GM18498 (cell line): Measurements from ENCODE around the gene PTPN7.
"Not testable (repeated sequence)": the region's sequence is repeated elsewhere in the genome, so short reads cannot be mapped to it uniquely, and the experiment has no call there.

Experiments
- ATAC-seq: cut with Tn5 transposase; IDR thresholded peaks from one replicate; pipeline ENCODE4 v1.9.1; 2021; ENCODE audit warnings: mild to moderate bottlenecking, moderate library complexity; ENCODE audit not compliant: unreplicated experiment

Gene PTPN7

GRCh38 chr1:202160377-202160940 lies at the start of gene PTPN7:
TSS of gene PTPN7 (minus strand) at chr1:202160602. CDS start at chr1:202159402, 1,200 bp downstream.
- ATAC-seq = peak; percentile 46

DNA sequence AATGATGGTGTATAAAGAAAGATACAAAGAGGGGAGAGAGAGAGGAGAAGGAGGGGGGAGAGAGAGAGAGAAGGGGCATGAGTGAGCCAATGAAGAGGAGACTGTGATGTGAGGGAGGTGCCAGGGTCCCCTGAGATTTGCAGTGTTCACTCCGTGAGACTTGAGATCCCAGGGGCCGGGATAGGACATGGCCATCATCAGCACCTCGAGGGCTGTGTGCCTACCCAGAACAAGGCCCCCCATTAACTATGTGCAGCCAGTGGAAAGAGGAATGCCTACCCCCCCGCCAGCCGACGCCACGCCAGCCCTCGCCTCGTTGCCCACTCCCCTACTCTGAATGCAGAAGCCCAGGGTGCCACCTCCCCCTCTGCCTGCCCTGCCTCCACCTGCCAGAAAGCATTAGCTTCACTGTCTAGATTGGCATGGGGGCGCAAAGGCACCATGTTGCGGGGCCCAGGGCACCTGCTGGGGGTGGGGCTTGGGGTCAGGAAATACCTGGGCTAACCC lies 48.0 kb upstream of the PTPN7 start:
- no peak for ATAC-seq

GRCh38 chr1:202207292-202207691 lies 46.9 kb upstream of the PTPN7 start:
- ATAC-seq = no peak

- no peak for ATAC-seq
Observed at GRCh38 chr1:202205523-202206190, 45.3 kb upstream of the PTPN7 start.

GRCh38 chr1:202204065-202204464 lies 43.7 kb upstream of the PTPN7 start:
- no peak for ATAC-seq

- no peak for ATAC-seq
Observed at GRCh38 chr1:202203238-202204039, 43.0 kb upstream of the PTPN7 start.

DNA sequence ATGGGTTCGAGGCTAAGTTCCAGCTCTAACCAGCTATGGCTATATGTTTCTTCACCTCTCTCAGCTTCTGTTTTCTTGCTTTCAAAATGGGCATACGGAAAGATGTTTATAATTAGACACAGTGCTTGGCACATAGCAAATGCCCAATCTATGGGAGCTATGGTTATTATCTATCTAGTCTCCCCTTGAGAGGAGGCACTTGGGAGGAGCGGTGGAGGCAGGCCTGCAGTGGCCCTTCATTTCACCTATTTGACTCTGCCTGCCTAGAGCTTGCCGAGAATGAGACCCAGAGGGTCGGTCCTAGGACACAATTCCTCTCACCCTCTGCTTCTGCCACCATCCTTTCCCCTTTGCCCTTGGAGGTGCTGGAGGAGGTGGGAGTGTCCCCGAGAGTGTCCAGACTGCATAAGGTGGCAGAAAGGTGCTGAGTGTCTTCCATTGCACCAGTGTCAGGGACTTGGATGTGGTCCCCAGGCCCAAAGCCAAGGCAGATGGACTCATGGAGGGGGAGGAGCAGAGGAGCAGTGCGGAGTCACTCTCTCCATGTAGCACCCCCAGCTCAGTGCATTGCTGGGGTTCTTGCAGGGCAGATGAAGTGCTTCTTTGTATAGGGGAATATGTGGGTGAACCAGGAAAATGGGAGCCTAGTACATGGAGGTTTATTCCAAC lies 42.2 kb upstream of the PTPN7 start:
- no peak for ATAC-seq

GRCh38 chr1:202201971-202202370 lies 41.6 kb upstream of the PTPN7 start:
- ATAC-seq = no peak

- no peak for ATAC-seq
Observed at GRCh38 chr1:202201266-202201665, 40.9 kb upstream of the PTPN7 start.

DNA sequence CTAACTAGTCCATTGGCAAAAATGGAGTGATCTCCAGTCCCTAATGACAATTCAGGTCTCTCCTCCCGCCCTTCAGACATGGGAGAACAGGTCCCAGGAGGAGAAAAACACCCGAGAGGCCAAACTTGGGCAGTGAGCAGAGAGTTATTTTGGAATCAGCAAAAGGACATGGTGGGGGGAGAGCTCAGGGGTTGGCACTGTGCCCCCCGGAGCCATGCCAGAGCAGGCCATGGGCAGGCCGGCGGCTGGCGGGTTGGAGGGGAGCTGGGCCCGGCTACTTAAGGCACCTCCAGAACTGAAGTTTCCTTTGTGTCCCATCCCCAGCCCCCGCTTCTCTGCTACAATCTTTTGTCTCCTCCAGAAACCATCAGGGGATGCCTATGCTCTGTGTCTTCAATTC lies 40.3 kb upstream of the PTPN7 start:
- no peak for ATAC-seq

- no peak for ATAC-seq
Observed at GRCh38 chr1:202200112-202200548, 39.7 kb upstream of the PTPN7 start.

- ATAC-seq = no peak
Observed at GRCh38 chr1:202199040-202199889, 38.9 kb upstream of the PTPN7 start.

DNA sequence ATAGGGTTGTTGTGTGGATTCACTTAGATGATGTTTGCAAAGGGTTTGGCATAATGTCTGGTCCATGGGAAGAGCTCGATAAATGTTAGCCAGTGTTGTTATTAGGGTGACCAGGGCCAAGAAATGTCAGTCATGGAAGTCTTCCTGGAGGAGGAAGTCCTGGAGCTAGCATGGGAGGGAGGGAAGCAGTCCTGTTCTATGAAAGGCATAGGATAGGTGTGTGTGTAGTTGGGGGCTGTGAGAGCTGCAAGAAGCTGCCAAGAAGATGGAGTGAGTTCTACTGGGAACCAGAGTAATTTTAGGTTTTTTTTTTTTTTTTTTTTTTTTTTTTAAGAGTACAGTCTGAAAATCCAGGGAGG lies 37.9 kb upstream of the PTPN7 start:
- ATAC-seq = no peak

DNA sequence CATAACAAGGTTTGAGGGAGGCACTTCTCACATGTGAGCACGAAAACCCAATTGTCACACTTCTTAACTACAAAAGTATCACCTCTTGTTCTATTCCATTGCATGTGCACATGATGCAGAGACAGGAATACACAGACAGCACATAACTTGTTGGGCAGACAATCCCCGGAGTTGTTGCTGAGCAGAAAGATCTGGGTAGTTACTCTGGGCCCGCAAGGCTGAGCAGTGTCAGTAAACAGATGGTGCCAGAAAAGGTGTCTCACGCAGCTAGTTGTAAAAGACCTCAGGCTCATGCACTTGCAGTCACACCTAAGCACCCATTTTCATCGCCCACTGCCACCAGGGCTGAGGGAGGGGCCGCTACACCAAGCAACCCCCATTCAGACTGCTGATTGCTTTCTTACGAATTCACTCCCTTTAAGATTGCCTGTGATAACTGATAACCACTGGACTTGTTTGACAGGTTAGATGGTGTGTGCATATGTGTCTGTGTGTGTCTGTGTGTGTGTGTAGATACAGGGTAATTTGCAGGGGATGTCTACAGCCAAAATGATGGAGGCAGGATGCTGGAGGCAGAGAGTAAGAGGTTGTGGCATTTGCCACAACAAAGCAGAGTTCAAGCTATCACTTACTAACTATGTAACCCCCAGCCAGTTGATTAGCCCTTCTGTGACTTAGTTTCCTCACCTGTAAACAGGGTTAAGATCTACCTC lies 37.4 kb upstream of the PTPN7 start:
- ATAC-seq = no peak

- no peak for ATAC-seq
Observed at GRCh38 chr1:202194328-202194648, 33.9 kb upstream of the PTPN7 start.

DNA sequence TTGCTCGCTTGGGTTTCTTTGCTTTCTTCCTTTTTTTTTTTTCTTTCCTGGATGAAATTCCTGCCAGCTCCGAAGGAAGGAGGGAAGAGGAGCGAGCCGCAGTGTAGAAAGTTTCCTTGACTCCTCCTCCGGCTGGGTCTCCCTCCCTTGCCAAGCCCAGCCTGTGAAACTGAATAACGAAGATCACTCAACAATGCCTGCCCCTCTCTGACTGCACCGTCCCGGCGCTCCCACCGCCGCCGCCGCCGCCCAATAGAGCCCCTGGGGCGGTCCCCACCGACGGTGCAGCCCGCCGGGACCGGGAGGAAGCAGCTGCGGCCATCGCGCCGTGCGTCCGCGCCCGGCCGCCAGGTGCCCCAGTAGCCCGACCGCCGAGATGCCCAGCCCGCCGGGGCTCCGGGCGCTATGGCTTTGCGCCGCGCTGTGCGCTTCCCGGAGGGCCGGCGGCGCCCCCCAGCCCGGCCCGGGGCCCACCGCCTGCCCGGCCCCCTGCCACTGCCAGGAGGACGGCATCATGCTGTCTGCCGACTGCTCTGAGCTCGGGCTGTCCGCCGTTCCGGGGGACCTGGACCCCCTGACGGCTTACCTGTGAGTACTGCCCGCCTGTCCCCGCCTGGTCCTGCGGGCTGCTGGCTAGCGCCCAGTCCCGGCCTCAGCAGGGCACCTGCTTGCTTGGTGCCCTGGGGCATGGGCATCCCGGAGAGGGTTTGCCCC lies 33.4 kb upstream of the PTPN7 start, which contains the start of gene LGR6:
LGR6 (plus strand) TSS at position 186 of the 714 bp plus-strand sequence; CDS start at position 377, 191 bp downstream.
- no peak for ATAC-seq

DNA sequence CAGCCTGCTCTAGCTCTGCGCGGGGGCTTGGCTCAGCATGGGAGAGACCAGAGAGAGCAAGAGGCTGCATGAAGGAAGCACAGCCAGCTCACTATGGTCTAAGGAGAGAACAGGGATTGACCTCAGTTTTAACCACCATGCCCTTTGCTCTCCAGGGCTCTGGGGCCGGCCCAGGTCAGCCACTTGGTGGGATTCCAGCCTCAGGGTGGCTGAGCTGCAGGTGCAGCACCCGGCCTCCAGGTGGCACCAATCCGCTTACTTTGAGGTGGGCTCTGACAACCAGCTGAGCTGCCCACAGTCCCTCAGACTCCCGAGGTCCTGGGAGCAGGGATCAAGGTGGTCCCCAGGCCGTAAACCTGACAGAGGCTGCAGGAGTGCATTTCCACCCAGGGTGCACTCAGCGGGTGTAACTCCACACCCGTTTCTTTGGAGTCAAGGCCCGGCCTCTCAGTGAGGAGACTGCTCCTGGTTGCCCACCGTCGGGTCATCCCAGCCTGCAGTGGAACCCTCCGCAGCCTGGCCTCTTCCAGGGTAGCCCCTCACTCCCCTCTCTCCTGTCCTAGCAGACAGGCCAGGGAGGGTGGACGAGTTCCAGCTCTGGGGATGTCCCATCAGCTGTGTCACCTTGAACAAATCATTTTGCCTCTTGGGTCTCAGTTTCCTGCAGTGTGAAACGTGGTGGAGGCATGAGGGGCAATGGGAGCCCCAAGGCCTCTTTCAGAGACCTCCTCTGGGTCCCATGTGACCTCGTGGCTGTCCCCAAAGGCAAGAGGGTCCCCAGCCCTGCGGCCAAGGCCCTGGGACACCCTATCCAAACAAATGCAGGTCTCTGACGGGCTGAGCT lies 32.6 kb upstream of the PTPN7 start:
- ATAC-seq = no peak

GRCh38 chr1:202191391-202191790 lies 31.0 kb upstream of the PTPN7 start:
- not testable (repeated sequence) for ATAC-seq
